NCI-H2196 (cell line): ENCODE data around the gene TMC4.
A peak's percentile ranks its signal among the peaks of the same experiment; 100 is the strongest.

Source experiments
- DNase-seq: peaks from one replicate; lab custom pipeline; 2025; ENCODE audit not compliant: unreplicated experiment; lab: John Stamatoyannopoulos, UW

Gene TMC4

DNA sequence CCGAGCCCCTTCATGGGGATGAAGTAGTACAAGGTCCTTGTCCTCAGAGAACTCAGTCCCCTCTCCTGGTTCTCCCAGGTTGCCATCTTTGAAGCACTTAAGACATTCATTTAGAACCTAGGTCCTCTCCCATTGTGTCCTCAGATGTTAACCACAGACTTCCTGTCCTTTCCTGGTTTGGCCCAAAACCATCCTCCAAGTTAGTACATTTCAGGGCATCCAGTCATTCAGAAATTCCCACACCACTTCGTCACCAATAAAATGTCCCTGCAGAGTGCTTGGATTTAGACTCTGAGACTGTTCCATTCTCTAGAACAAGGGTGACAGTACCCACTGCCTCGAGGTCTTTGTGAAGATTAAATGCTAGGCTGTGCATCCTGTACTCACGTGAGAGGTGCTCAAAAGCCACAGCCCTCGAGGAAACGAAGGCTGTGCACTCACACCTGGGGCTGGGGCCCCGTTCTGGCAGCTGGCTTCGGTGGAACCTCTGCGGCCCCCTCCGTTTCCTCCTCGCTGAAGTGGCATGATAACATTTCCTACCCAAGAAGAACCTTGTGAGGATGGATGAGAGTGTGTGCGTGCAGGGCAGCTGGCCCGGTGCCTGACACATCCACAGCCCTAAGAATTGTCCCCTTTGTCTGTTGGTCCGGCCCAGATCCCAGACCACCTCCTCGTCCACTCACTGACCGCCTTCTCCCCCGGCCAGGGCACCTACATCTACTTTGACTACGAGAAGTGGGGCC, 18.2 kb downstream of the TMC4 start:
- DNase-seq: no peak

DNA sequence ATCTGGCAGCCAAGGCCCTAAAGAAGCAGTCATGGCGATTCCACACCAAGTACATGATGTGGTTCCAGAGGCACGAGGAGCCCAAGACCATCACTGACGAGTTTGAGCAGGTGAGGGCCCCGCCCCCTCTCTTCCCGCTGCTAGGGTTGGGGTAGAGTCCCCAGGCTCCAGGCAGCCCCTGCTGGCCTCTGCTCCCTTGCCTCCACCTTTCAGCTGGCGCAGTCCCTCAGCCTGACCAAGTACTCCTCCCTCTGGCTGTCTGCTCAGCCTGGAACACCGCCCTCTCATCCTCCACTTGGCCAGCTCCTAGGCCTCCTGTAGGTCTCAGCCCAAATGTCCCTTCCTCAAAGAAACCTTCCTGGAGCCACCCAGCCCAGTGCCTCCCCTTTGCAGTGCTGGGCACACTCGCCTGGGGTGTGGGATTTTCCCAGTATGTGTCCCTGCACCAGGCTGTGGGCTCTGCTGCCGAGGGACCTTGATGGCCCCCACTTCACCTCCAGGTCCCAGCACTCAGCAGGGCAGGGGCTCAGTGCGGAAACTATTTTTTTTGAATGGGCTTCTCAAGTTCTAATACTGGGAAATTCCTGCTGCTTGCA, 19.1 kb downstream of the TMC4 start:
- no peak for DNase-seq

DNA sequence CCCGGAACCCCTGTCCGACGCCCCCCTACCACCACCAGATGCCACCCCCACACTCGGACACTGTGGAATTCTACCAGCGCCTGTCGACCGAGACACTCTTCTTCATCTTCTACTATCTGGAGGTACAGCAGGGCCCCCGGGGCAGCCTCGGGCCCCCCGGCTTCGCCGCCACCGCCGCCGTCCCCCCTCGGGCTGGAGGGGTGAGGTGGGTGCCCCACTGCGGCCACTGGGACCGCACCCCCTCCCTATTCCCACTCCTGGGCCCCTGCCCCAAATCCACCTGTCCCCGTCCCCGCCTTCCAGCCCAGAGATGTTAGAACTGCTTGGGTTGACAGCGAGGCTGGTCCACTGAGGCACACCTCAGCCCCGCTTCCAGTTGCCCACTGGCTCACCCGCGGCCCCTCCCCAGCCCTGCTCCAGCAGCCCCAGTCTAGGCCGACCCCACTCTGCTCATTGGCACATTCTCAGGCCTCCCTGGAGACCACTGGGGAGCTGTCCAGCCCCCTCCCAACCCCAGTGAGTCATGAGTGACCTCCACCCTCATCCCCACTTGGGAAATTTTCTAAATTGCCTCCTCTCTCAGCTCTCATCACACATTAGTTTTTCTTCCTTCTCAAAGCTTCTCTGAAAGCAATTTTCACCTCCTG, 20.0 kb downstream of the TMC4 start:
- no peak for DNase-seq

DNA sequence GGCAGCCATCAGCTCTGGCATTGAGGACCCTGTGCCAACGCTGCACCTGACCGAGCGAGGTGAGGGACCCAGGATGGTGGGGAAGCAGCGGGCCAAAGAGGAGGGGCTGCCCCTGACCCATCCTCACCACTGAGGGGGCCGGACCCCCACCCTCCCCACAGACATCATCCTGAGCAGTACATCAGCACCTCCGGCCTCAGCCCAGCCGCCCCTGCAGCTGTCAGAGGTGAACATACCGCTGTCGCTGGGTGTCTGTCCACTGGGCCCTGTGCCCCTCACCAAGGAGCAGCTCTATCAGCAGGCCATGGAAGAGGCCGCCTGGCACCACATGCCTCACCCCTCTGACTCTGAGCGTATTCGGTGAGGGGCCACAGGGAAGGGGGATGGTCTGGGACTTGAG, 20.7 kb downstream of the TMC4 start:
- DNase-seq: no peak

DNA sequence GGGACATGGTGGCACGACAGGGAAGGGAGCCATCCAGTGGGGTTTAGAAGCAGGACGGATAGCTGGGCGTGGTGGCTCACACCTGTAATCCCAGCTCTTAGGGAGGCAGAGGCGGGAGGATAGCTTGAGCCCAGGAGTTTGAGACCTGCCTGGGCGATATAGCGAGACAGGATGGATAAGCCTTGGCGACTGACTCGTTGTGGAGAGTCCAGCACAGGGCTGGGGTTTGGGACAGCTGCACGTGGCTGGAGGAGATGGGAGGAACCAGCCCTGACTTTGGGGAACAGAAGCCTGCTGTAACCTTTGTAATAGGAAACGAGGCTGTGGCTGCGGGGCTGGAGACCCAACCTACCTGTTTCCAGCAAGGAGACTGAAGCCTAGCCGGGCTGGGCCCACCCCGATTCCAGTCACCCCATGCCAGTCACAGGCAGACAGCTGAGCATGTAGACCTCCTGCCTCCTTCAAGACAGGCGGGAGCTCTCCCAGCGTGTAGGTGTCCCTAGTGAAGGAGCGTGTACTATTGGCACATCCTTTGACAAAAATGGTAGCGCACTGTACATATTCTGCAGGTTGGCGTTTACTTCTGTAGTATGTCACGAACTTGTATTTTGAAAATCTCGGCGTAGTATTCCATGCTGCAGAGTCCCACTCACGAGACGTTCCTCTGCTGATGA, 21.5 kb downstream of the TMC4 start:
- DNase-seq: no peak

DNA sequence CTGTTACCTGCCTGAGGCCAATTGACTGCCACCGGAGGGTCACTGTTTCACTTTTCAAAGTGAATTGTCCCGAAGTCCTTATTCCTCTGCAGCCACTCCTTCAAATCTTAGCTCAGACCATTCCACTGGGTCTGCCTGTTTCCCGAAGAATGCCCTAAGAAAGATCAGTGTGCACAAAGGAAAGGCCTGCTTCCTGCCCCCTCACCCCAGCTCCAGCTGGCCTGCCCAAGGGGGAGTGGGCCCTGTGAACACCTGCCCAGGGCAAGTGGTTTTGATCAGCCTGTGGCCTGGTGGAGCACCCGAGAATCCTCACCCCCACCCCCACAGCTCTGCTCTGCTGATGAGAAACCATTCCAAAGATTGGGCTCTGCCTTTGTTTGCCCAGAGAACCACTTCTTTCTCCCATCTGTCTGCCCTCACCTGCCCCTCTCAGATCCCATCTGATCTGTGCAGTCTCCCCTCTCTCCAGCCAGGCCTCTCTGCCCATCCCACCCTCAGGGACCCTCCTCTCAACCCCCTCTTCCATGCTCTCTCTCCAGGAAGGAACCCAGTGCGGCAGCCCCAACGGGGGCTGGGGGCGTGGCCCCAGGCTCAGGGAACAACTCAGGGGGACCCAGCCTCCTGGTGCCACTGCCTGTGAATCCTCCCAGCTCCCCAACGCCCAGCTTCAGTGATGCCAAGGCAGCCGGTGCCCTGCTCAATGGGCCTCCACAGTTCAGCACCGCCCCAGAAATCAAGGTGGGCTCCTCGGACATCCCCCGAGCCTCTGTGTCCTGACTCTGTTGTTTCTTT, 23.7 kb downstream of the TMC4 start:
- no peak for DNase-seq

DNA sequence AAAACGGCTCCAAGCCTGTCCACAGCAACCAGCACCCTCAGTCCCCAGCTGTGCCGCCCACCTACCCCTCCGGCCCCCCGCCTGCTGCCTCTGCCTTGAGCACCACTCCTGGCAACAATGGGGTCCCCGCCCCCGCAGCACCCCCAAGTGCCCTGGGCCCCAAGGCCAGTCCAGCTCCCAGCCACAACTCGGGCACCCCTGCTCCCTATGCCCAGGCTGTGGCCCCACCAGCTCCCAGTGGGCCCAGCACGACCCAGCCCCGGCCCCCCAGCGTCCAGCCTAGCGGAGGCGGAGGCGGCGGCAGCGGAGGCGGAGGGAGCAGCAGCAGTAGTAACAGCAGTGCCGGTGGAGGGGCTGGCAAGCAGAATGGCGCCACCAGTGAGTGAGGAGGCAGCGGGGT, 24.8 kb downstream of the TMC4 start:
- DNase-seq: no peak

DNA sequence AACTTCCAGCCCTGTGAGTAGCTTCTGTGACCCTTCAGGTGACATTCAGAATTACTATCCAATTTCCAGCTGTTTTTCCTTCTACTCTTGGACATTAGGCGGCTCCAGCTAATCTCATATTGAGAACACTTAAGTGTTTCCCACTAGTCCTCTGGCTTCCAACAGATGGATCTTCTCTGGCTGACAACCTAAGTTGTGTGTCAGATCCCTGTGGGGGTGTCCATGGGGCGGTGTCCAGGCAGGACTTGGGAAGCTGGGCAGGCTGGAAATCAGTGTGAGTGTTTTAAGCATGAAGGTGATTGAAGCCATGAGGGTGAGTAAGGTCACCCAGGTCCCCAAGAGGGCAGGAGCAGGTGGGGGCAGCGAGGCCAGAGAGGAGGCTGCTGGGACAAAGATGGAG, 25.3 kb downstream of the TMC4 start:
- no peak for DNase-seq

DNA sequence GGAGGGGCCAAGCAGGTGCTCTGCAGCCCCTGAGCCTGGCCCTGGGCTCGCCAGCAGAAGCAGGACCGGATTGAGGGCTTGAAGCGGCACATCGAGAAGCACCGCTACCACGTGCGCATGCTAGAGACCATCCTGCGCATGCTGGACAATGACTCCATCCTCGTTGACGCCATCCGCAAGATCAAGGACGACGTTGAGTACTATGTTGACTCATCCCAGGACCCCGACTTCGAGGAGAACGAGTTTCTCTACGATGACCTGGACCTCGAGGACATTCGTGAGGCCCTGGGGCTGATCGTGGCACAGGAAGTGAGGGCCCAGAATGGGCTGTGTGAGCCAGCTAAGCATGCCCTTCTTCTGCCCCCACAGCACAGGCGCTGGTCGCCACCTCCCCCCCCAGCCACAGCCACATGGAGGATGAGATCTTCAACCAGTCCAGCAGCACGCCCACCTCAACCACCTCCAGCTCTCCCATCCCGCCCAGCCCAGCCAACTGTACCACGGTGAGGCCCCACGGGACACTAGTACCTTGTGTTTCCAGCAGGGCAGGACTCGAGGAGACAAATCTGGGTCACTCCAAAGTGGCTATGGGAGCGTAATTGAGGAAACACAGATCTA, 27.3 kb downstream of the TMC4 start:
- DNase-seq: no peak

DNA sequence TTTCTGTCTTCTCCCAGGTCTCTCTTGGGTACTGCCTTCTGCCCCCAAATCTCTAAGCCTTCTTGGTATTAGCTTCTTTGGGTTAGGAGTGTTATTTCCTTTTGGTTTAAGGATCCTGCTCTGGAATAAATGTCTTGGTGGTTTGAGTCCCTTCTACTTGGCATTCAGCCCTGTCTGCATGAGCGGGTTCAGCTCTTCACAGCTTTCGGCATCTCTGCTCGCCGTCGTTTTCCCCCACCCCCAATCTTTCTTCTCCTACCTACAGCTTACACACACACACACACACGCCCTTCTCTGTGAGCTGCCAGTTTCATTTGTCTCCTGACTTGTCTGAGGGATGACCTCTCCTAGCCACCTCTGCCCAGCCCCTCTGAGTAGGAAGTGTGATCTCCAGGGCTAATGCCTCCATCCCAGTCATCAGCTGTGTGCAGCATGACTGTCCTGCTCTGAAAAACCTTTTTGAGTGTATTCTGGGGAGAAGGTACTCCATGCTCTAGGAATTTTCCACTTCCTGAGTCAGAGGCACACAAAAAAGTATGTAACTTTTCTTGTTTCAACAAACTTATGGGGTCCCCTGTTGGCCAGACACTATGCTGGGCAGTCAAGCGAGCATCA, 30.7 kb downstream of the TMC4 start:
- no peak for DNase-seq

DNA sequence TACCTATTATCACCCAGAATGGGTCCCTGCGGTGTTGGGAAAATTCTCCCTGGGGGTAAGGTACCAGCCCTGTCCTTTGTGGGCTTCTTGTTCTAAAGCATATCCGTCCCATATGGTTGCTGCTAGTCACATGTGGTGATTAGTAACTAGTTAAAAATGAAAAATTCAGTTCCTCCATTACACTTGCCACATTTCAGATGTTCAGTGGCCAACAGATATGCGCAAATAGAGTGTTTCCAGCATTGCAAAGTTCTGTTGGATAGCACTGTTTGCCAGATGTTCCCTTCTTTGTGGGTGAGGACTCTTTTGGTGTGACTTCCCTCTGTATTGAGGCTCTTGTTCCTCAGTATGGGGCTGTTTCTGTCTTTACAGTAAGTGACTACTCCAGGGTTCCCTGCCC, 31.6 kb downstream of the TMC4 start:
- no peak for DNase-seq

DNA sequence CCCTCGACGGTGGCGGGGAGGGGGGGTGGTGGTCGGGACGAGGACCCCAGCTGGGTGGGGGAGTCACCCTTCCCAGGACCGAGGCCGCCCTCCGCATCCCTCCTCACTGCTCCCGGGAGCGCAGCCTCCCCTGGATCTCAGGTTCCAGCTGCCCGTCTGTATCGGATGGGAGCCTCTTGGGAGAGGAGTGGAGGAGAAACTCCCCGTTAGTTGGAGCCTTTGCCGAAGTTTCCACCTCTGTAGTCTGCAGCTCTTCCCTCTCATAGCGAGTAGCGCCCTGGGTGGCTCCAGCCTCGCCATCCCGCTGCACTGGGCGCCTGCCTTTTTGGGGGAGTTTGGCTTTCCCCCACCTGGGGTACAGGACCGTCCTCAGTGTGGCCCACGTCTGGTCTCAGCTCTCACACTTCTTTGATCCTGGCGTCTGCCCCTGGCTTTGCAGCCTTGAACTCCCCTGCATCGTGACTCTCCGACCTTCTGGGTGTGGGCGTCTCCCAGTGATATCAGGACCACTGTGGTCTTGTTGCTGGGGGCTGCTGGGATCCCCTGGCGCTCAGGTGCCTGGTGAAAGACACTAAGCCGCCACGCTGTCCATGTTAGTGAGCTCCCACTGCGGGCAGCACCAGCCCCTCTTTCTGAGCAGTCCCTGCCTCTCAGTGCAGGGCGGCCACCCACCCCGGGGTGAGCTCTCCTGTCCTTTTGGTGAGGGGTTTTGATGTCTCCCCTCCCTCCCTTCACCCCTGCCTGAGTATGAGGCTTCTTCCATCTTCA, 34.3 kb downstream of the TMC4 start:
- no peak for DNase-seq

DNA sequence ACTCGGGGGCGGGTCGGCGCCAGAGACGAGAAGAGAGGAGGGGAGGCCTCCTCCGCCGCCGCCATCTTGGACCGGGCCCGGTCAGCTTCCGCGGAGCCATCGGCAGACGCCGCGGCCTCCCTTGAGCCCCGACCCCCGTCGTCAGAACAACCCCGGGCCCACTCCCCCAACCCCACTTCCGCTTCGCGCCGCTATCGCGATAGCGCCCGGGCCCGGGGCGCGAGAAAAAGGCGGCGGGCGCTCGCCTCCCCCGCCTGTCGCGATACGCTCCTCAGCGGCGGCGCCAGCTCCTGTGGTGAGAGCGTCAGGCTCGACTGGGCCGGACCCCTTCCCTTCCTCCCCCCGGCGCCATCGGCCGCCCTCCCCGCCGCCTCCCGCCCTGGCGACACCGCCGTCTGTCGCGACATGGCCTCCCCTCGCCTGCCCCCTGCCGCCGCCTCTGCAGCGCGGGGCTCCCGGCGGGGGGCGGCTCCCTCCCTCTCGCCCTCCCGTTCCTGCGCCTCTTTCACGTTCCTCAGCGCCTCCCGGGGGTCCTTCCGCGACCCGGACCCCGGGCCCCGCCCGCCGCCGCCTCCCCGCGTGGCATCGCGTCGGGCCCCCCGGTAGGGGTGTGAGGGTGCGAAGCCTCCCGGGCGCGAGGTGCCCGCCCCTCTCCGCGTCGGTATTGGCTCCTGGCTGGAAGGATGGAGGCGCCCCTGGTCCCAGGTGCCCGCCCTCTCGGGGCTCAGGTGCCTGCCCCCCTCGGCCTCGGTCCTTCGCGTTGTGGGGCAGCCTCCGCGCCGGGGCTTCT, 35.1 kb downstream of the TMC4 start, which contains the start of gene CNOT3:
Gene CNOT3, plus strand, starts transcription at position 64 of the 790 bp plus-strand sequence. CDS start 5,217 bp downstream, outside the sequence.
- DNase-seq: no peak

DNA sequence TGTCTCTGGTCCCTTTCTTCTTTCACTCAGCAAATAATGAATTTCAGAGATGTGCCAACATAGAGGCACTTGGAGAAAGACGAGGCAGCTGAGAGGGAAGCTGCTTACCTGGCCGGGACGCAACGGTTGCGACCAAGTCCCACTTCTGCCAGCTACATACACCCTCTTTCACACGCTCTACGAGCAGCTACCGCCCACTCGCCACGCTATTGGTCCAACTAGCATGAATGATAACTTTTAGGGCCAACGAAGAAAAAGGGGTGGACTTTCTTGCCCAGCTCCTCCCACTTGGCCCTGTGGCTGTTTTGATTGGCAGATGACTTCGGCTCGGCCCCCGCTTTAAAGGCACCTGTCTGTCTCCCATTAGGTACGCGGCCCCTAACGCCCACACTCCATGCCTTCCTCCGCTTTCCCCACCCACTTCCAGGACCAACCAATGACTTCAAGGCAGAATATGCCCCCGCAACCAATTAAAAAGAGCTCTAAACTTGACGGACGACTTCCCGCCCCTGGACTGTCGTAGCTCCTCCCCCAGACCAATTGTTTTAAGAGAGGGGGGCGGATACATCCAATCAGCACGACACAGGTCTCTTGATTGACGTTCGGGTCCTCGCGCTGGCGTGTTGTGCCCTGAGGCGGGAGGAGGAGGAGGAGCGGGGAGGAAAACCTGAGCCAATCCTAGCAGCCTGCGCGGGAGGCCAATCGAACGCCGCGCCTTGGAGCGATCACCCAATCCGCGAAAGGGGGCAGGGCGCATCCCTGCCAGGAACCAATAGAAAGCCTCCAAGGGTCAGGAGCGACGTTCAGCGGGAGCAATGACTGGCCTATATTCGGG, 35.9 kb downstream of the TMC4 start:
- peak; percentile 100 for DNase-seq

DNA sequence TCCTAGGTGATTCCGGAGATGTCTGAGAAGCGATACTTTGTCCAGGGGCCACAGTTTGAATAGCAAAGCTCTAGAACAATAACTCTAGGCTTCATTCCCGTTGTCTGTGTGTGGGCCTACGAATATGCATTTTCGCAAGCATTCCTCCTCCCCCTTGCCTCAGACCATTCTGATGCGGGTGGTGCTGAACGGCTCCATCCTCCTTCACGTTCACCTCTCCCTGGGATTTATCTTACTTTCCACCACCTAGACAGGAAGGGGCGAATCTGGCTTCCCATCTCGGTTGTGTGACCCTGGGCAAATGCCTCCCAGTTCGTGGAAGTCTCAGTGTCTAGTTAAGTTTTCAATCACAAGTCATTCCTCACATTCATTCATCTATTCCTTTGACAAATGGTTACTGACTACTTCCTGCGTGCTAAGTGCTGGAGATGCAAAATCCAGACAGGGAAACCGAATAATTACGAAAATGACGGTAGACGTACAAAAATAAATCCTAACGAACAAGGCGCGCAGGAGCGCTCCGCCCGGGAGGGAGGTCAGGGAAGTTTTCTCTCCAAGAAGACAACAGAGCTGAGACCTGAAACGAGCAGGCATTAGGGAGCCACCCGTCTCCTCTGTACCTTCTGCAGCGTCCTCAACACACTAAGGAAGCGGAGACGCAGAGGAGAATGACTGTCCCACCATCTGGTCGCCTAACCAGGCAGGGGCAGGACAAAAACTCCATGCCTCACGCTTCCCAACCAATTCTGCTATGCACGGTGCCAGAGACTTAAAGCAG, 36.7 kb downstream of the TMC4 start:
- DNase-seq: no peak

DNA sequence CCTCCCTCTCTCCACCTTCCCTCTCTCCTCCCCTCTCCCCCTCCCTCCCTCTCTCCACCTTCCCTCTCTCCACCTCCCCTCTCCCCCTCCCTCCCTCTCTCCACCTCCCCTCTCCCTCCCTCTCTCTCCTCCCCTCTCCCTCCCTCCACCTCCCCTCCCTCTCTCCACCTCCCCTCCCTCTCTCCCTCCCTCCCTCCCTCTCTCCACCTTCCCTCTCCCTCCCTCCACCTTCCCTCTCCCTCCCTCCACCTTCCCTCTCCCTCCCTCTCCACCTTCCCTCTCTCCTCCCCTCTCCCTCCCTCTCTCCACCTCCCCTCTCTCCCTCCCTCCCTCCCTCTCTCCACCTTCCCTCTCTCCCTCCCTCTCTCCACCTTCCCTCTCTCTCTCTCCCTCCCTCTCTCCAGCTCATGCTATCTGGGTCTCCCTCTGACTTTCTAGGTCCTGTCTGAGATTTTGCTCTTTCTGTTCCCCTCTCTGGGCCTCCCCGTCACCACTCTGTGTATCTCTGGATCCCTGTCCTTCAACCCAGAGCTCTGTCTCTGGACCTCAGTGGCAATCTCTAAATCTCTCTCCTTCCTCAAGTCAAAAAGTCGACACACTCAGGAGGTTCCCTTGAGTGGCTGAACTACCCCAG, 38.9 kb downstream of the TMC4 start:
- DNase-seq: no peak
